Astrocyte (in vitro differentiated cells and primary cell): Measurements from ENCODE around the gene RNU6-8. TPM values are rescaled to one million over a fixed set of nuclear protein-coding genes. Genes with fewer than 3 reads are reported as not detected.

Source experiments
- DNase-seq: peaks from one replicate; pipeline ENCODE4 v3.0.0-alpha.2; 2010; ENCODE audit warnings: low read depth
- FAIRE-seq: peaks from 2 replicates; lab custom pipeline; 2011; peaks lifted over from hg19 to GRCh38; lab: Jason Lieb, UNC
- H2AFZ ChIP-seq: 2 replicates; pipeline ENCODE4 v1.6.0; 2012; ENCODE audit warnings: low read depth, low read length, inconsistent platforms
- H3K27ac ChIP-seq: 2 replicates; pipeline ENCODE4 v1.5.1; 2011; ENCODE audit warnings: low read depth, low read length, inconsistent platforms
- H3K27me3 ChIP-seq: 2 replicates; pipeline ENCODE4 v1.6.0; 2011; ENCODE audit warnings: low read length, inconsistent platforms; ENCODE audit not compliant: insufficient read depth
- H3K36me3 ChIP-seq: 2 replicates; pipeline ENCODE4 v1.5.1; 2011; ENCODE audit warnings: low read length, inconsistent platforms; ENCODE audit not compliant: insufficient read depth
- H3K4me1 ChIP-seq: 2 replicates; pipeline ENCODE4 v1.5.1; 2011; ENCODE audit warnings: low read length, inconsistent platforms; ENCODE audit not compliant: insufficient read depth
- H3K4me2 ChIP-seq: 2 replicates; pipeline ENCODE4 v1.6.0; 2012; ENCODE audit warnings: low read length, inconsistent platforms
- H3K4me3 ChIP-seq: 2 replicates; pipeline ENCODE4 v1.5.1; 2011; ENCODE audit warnings: low read depth, mild to moderate bottlenecking, low read length, inconsistent platforms; ENCODE audit not compliant: insufficient read depth
- H3K79me2 ChIP-seq: 2 replicates; pipeline ENCODE4 v1.6.0; 2012; ENCODE audit warnings: mild to moderate bottlenecking, low read length, inconsistent platforms; ENCODE audit not compliant: insufficient read depth
- H3K9ac ChIP-seq: 2 replicates; pipeline ENCODE4 v1.6.0; 2012; ENCODE audit warnings: mild to moderate bottlenecking, low read length, inconsistent platforms
- H3K9me3 ChIP-seq: 2 replicates; pipeline ENCODE4 v1.5.1; 2012; ENCODE audit warnings: low read depth, mild to moderate bottlenecking, low read length, inconsistent platforms; ENCODE audit not compliant: insufficient read depth
- H4K20me1 ChIP-seq: 2 replicates; pipeline ENCODE4 v1.6.0; 2012; ENCODE audit warnings: low read length, inconsistent platforms; ENCODE audit not compliant: insufficient read depth
- H3K27ac Mint-ChIP-seq: one replicate; pipeline ENCODE4 v1.8.0; 2021; ENCODE audit warnings: mild to moderate bottlenecking, mixed read lengths; ENCODE audit not compliant: unreplicated experiment
- H3K27me3 Mint-ChIP-seq: one replicate; pipeline ENCODE4 v1.8.0; 2021; ENCODE audit warnings: low read depth, mixed read lengths; ENCODE audit not compliant: unreplicated experiment
- H3K36me3 Mint-ChIP-seq: one replicate; pipeline ENCODE4 v1.8.0; 2021; ENCODE audit warnings: low read depth, mixed read lengths; ENCODE audit not compliant: unreplicated experiment
- H3K4me1 Mint-ChIP-seq: one replicate; pipeline ENCODE4 v1.8.0; 2021; ENCODE audit warnings: low read depth, mixed read lengths; ENCODE audit not compliant: unreplicated experiment
- H3K4me3 Mint-ChIP-seq: one replicate; pipeline ENCODE4 v1.8.0; 2021; ENCODE audit warnings: mild to moderate bottlenecking, moderate library complexity, mixed read lengths; ENCODE audit not compliant: unreplicated experiment
- H3K9me3 Mint-ChIP-seq: one replicate; pipeline ENCODE4 v1.8.0; 2021; ENCODE audit warnings: mild to moderate bottlenecking, mixed read lengths; ENCODE audit not compliant: unreplicated experiment
- EZH2 ChIP-seq: IDR thresholded peaks from 2 replicates; pipeline ENCODE4 v1.6.1; 2012; ENCODE audit warnings: mild to moderate bottlenecking, low read length, inconsistent platforms; ENCODE audit not compliant: insufficient read depth
- total RNA-seq: library from RNA; stranded (reverse); gene quantifications from 2 replicates; pipeline ENCODE4 v1.2.1, GENCODE V29; 2021
- TF ChIP-seq, protein P1 (sequence below): IDR thresholded peaks from 2 replicates; pipeline ENCODE4 v1.5.1; 2011; ENCODE audit warnings: low read depth, mild to moderate bottlenecking, inconsistent platforms, low read length, moderate library complexity; ENCODE audit not compliant: insufficient read depth

Gene RNU6-8
- total RNA-seq, 1 donor from 2014 or later: not detected

DNA sequence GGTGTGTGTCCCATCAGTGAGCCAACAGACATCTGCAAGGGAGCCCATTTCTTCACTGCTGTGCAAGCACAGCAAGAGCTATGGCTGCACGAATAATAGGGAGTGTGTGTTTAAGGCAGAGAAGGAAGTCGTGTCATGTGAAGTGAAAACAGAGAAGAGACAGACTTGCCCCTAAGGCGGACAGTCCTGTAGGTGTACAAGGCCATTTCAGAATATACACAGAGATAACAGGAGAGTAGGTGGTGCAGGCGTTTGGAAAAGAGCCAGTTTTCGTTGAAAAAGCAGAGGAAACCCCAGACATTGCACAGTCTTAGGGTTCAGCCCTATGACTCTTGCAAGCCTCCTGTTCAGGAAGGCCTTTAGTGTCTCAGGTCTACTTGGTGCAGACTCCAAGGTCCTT is 46.3 kb upstream of the RNU6-8 start:
- no peaks in the 10 kb centered on the region for H4K20me1 ChIP-seq
- H3K9ac ChIP-seq: no peak overlapping the region
- H3K27ac ChIP-seq: no peak overlapping the region
- no peaks in the 10 kb centered on the region for H3K27me3 ChIP-seq
- H3K4me1 ChIP-seq: no peaks in the 10 kb centered on the region
- no peaks in the 10 kb centered on the region for H3K9me3 Mint-ChIP-seq
- DNase-seq: no peak
- H3K36me3 Mint-ChIP-seq: no peaks in the 10 kb centered on the region
- no peaks in the 10 kb centered on the region for H3K36me3 ChIP-seq
- no peak overlapping the region for H3K4me2 ChIP-seq
- FAIRE-seq: no peak
- H3K4me1 Mint-ChIP-seq: no peaks in the 10 kb centered on the region
- H3K27me3 Mint-ChIP-seq: no peaks in the 10 kb centered on the region
- H3K4me3 Mint-ChIP-seq: no peak overlapping the region
- no peaks in the 10 kb centered on the region for H3K9me3 ChIP-seq
- H2AFZ ChIP-seq: no peak overlapping the region
- no peak overlapping the region for H3K27ac Mint-ChIP-seq
- TF ChIP-seq EZH2: no peak
- TF ChIP-seq, protein P1, sequence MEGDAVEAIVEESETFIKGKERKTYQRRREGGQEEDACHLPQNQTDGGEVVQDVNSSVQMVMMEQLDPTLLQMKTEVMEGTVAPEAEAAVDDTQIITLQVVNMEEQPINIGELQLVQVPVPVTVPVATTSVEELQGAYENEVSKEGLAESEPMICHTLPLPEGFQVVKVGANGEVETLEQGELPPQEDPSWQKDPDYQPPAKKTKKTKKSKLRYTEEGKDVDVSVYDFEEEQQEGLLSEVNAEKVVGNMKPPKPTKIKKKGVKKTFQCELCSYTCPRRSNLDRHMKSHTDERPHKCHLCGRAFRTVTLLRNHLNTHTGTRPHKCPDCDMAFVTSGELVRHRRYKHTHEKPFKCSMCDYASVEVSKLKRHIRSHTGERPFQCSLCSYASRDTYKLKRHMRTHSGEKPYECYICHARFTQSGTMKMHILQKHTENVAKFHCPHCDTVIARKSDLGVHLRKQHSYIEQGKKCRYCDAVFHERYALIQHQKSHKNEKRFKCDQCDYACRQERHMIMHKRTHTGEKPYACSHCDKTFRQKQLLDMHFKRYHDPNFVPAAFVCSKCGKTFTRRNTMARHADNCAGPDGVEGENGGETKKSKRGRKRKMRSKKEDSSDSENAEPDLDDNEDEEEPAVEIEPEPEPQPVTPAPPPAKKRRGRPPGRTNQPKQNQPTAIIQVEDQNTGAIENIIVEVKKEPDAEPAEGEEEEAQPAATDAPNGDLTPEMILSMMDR: no peak
- H3K4me3 ChIP-seq: no peak overlapping the region
- no peaks in the 10 kb centered on the region for H3K79me2 ChIP-seq

GRCh38 chr14:32246751-32247150 is 43.7 kb upstream of the RNU6-8 start:
- Mint-ChIP-seq H3K27me3 (no peaks in the 10 kb centered on the region), H3K27ac (no peak overlapping the region), H3K36me3 (no peaks in the 10 kb centered on the region), H3K9me3 (no peaks in the 10 kb centered on the region), H3K4me1 (no peaks in the 10 kb centered on the region), H3K4me3 (no peak overlapping the region)
- TF ChIP-seq, protein P1: no peak
- no peak for TF ChIP-seq EZH2
- Histone ChIP-seq H3K4me1 (no peaks in the 10 kb centered on the region), H3K4me3 (no peak overlapping the region), H3K27ac (no peak overlapping the region), H2AFZ (no peak overlapping the region), H3K9ac (no peak overlapping the region), H3K36me3 (no peaks in the 10 kb centered on the region), H3K79me2 (no peaks in the 10 kb centered on the region), H4K20me1 (no peaks in the 10 kb centered on the region), H3K9me3 (no peaks in the 10 kb centered on the region), H3K27me3 (no peaks in the 10 kb centered on the region), H3K4me2 (no peak overlapping the region)
- FAIRE-seq (no peak), DNase-seq (no peak)

- Histone ChIP-seq H3K27me3 (no peaks in the 10 kb centered on the region), H3K9ac (no peak overlapping the region), H3K79me2 (no peaks in the 10 kb centered on the region), H4K20me1 (no peaks in the 10 kb centered on the region), H3K36me3 (no peaks in the 10 kb centered on the region), H3K27ac (no peak overlapping the region), H3K9me3 (no peaks in the 10 kb centered on the region), H3K4me3 (no peak overlapping the region), H3K4me2 (no peak overlapping the region), H3K4me1 (no peaks in the 10 kb centered on the region), H2AFZ (no peak overlapping the region)
- no peak for DNase-seq
- Mint-ChIP-seq H3K4me1 (no peaks in the 10 kb centered on the region), H3K27ac (no peak overlapping the region), H3K36me3 (no peaks in the 10 kb centered on the region), H3K27me3 (no peaks in the 10 kb centered on the region), H3K9me3 (peaks cover 7% of the 10 kb centered on the region), H3K4me3 (no peak overlapping the region)
- FAIRE-seq: no peak
- TF ChIP-seq, protein P1: no peak
- TF ChIP-seq EZH2: no peak
Observed at GRCh38 chr14:32244404-32244803, 41.3 kb upstream of the RNU6-8 start.
